Activated gamma-delta T cell treated with Interleukin-2 at 50 U/mL for 16 hours (primary cell): ENCODE results near the gene SLC12A4.
"Not testable (repeated sequence)": the region's sequence is repeated elsewhere in the genome, so short reads cannot be mapped to it uniquely, and the experiment has no call there.

Experiments
- DNase-seq: peaks from one replicate; pipeline ENCODE4 v3.0.0-alpha.2; 2020

The SLC12A4 gene

GRCh38 chr16:67987460-67988160 lies 19.2 kb upstream of the SLC12A4 start:
- no peak for DNase-seq

GRCh38 chr16:67986949-67987348 lies 18.5 kb upstream of the SLC12A4 start:
- DNase-seq = no peak

DNA sequence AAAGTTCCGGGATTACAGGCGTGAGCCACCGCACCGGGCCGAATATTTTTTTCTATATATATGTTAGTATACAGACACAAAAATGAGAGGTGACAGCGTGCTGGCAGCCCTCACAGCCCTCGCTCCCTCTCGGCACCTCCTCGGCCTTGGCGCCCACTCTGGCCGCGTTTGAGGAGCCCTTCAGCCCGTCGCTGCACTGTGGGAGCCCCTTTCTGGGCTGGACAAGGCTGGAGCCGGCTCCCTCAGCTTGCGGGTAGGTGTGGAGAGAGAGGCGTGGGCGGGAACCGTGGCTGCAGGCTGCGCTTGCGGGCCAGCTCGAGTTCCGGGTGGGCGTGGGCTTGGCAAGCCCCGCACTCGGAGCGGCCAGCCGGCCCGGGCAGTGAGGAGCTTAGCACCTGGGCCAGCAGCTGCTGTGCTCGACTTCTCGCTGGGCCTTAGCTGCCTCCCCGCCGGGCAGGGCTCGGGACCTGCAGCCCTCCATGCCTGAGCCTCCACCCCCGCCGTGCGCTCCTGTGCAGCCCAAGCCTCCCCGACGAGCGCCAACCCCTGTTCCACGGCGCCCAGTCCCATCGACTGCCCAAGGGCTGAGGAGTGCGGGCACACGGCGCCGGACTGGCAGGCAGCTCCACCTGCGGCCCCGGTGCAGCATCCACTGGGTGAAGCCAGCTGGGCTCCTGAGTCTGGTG lies 13.7 kb upstream of the SLC12A4 start:
- no peak for DNase-seq

- no peak for DNase-seq
Measured at GRCh38 chr16:67979955-67980678, 11.7 kb upstream of the SLC12A4 start, which contains the start of gene DPEP3. Gene DPEP3 (minus strand): TSS chr16:67980499. CDS start chr16:67980380, 119 bp downstream.

DNA sequence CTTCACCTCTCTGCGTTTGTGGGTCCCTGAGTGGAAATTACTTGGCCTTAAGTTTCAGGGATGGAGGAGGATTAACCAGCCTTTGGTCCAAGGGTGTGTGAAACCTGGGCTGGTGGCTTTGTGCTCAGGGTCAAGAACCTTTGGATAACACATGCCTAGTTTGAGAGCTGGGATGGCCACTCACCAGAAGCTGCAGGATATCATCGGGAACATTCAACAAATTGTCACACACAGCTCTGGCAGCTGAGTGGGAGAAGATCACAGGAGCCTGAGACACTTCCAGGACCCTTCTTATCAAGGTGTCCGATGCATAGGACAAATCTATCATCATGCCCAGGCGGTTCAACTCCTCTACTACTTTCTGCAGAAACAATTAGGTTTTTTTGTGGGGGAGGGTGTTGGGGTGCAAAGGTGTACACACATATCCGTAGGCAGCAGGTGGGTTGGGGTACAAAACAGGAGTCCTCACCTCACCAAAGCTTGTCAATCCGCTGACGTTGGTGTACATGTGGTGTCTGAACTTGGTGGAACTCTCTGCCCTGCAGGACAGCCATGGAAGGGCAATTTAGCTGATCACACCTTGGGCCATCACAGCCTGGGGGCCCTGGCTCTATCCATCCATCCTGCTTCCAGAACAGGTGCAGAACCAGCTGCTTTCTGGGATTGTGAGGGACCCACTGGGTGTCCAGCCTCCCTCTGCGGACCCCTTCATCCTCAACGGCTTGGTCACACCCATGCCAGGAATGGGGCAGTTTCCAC lies 9.2 kb upstream of the SLC12A4 start:
- no peak for DNase-seq

DNA sequence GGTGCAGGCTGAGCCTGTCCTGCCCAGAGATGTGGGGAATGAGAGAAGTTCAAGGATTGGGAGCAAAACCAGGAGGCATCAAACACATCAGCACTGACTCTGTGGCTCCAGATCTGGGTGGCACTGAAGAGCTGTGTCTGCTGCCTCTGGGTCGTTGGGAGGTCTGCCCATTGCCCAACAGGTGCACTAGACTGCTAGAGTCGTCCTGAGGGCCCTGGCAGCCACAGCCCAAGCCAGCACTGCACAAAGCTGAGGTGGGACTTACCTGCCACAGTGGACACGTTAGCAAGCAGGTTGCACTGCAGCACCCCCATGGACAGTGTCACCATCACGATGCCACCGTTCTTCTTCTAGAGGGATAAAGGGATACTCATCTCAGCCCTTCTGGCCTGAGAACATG lies 8.6 kb upstream of the SLC12A4 start:
- no peak for DNase-seq

GRCh38 chr16:67976205-67976604 lies 7.8 kb upstream of the SLC12A4 start:
- no peak for DNase-seq

DNA sequence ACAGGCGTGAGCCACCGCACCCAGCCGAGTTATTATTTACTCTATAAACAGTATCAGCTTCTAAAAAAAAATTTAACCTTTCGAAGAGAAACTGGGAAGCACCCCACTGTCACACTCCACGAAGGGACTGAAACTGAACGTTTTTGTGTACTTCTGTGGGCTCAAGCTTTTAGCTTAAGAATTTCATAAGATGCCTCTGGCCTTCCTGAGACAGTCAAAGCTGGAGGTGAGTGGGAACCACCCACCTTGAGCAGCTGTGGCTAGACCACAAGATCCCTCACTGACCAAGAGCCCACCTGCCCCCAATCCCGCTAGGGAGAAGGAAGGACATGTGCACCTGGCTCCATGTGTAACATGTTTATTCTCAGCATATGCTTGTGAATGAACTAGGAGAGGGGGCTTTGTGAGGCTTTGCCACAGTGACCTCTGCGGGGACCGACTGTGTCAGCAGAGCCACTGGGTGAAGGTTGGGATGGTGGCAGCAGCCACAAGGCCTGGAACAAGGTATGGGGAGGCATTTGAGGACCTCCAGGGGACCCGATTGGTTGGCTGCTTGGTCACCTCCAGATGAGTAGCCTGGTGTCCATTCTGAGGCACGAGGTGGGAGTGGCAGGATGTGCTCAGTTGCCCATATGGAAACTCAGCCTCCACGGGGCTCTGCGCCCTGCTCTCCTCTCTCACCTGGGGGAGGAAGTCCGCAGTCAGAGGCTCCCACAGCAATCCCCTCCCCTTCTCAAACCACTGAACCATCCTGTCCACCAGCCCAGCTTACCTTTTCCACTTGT lies 7.1 kb upstream of the SLC12A4 start:
- no peak for DNase-seq

GRCh38 chr16:67972285-67972684 lies 3.8 kb upstream of the SLC12A4 start:
- not testable (repeated sequence) for DNase-seq

GRCh38 chr16:67971111-67971510 lies 2.7 kb upstream of the SLC12A4 start:
- no peak for DNase-seq

- DNase-seq = no peak
Measured at GRCh38 chr16:67969254-67970039, 1.0 kb upstream of the SLC12A4 start.

DNA sequence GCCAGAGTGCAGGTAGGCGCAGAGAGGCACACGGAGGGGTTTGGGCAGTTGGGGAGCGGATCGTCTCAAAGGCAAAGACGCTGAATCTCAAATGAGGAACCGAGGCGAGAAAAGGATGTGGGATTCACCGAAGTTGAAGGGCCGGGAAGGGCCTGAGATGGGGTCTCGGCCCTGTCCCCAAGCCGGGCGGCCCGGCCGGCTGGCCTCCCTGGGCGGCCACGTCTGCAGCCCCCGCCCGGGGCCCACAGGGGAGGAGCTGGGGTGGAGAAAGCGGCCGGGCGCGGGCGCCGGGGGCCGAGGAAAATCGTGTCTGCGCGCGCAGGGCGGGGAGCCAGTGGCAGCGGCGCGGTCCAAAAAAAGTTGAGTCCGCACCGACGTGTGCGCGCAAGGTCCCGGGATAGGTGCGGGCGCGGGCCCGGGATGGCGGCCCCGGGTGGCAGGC lies 458 bp downstream of the SLC12A4 start:
- DNase-seq = no peak

- DNase-seq = no peak
Measured at GRCh38 chr16:67967183-67967957, 1.1 kb downstream of the SLC12A4 start.

DNA sequence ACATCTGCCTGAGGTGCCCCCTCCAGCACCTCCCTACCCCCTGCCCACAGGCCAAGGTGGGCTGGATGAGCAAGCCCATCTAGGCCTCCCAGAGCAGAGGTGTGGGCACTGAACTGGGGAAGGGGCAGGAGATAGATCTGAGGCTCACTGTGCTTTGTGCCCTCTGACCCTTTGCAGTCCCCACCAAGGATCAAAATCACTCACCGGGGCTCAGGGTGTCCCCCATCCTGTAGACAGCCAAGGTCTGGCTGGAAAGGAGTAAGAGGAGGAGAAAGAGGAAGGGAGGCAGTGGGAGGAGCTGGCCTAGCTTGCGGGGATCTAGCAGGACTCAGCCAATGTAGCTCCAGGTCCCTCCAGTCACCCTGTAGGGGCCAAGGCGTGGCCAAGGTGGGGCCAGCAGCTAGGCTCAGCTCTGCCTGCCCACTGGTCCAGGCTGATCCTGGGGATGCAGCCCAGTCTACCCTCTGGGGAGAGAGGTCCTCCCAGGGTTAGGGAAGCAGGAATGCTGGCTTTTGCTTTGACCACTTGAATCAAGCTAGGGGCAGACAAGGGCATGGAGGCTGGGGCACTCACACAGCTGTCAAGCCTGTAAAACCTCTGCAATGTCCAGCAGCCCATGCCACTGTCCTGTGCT lies 1.8 kb downstream of the SLC12A4 start:
- no peak for DNase-seq

GRCh38 chr16:67965668-67966548 lies 2.5 kb downstream of the SLC12A4 start:
- no peak for DNase-seq

DNA sequence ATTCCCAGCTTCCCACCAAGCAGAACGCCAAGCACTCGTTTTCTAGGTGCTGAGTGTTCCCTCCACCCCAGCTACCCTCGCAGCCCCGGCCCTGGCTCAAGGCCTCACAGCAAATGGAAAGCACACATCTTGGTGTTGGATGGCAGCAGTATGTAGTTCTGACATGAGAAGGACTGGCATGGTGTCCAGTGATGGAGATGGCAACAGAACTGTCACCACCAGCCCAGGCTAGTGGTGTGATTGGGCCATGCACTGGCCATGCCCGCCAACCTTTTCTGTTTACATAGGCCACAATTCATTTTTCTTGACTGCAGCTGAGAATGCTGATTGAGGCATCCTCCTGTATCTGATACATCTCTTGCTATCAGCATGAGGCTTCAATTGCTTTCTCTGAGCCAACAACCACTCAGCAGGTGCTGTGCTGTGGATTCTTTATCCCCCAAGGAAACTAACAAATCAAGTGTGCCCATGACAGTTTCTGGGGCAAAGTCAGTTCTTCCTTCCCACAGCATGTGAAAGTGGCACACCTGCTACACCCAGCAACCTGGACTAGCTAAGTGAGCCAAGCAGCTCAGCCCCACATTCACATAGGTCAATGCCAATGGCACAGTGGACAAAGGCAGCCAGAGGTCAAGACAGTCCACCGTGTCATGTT lies 3.8 kb downstream of the SLC12A4 start:
- DNase-seq = no peak

DNA sequence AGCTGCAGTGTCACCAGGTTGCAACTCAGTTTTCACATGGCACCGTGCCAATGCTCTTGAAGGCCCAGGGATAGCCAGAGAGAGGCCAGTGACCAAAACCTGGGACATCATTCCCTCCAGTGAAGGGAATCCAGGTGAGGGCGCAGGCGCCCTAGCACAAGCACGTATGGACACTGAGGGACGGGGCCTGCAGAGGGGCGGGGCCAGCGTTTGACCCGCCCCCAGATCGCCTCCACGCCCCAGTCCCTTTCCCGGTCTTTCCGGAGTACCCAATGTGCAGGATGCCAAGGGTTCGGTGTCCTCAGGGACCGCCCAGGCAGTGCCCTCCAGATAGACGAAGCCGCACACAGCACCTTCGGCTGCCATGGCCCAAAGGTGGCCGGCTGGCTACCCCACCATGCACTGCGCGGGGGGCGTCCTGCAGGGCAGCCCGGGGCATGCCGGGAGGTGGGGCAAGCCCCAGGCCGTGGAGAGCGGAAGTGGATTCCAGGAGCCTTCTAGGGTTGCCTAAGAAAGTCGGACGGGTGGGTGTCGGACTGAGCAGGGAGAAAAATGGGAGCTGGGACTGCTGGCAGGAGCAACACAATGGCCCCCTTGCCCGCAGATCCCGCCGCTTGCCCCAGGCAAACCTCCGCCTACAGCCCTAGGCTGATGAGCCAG lies 4.6 kb downstream of the SLC12A4 start:
- no peak for DNase-seq

- no peak for DNase-seq
Measured at GRCh38 chr16:67963292-67963661, 5.2 kb downstream of the SLC12A4 start.
